K562 (cell line): ENCODE measurements around the gene RXRB. TPM values are rescaled to one million over a fixed set of nuclear protein-coding genes. Genes with fewer than 3 reads are reported as not detected.

Experiments
- ATAC-seq: fragments of 200-7000 bp; cut with Tn5 transposase; 3 replicates; pipeline ENCODE4 v1.9.1; 2020; ENCODE audit warnings: moderate library complexity
- BruUV-seq: library from RNA; stranded (reverse); fragments of 400-500 nt; replicated peaks from 2 replicates; lab custom pipeline; 2021; lab: Mats Ljungman, UMichigan
- CTCF ChIA-PET: fragments of 300-600 bp; formaldehyde crosslinking; extraction: SDS; loops from one replicate; lab custom pipeline; 2021; ENCODE audit warnings: low intra/inter-chr PET ratio; lab: Yijun Ruan, JAX
- POLR2A ChIA-PET: fragments of 300-600, 350-650 bp; sonication (Branson Sonifier 250); formaldehyde crosslinking; extraction: SDS; loops from one replicate; lab custom pipeline; 2021; ENCODE audit warnings: antibody characterized with exemption, inconsistent platforms; lab: Yijun Ruan, JAX
- DNase-seq, 4 experiments: peaks; one replicate each; pipeline versions ENCODE4 v3.0.0 to v3.0.0-alpha.2; 2011 to 2018; ENCODE audit warnings: low spot score in 3 of 4, mixed read lengths in 3 of 4; ENCODE audit errors: extremely low read depth in 1 of 4
- FAIRE-seq: peaks from 2 replicates; lab custom pipeline; 2011; peaks lifted over from hg19 to GRCh38; lab: Jason Lieb, UNC
- H2AFZ ChIP-seq: 2 replicates; pipeline ENCODE4 v1.6.0; 2011; ENCODE audit warnings: low read depth, low read length, control low read depth, inconsistent platforms
- H3K27ac ChIP-seq: fragments of 200-600 bp; 3 replicates; pipeline ENCODE4 v1.8.0; 2011; ENCODE audit warnings: low read depth, mild to moderate bottlenecking, control low read depth, inconsistent platforms, low read length, moderate library complexity, mixed read lengths; ENCODE audit errors: extremely low read depth
- H3K27me3 ChIP-seq, 2 experiments: fragments of 300-600 bp in 1 of 2; 2 replicates in 1 of 2; 3 replicates in 1 of 2; pipeline versions ENCODE4 v1.6.0 to v1.8.0; 2011; ENCODE audit warnings: inconsistent platforms in 2 of 2, low read length in 2 of 2, mild to moderate bottlenecking in 1 of 2, mixed read lengths in 1 of 2, moderate library complexity in 1 of 2; ENCODE audit not compliant: control insufficient read depth in 2 of 2, insufficient read depth in 2 of 2
- H3K36me3 ChIP-seq: fragments of 300-600 bp; 3 replicates; pipeline ENCODE4 v1.8.0; 2011; ENCODE audit warnings: mild to moderate bottlenecking, low read length, inconsistent platforms; ENCODE audit not compliant: control insufficient read depth, insufficient read depth
- H3K4me1 ChIP-seq, 2 experiments: fragments of 200-600 bp in 1 of 2; replicated peaks in 1 of 2; 2 replicates in 1 of 2; 3 replicates in 1 of 2; pipeline versions ENCODE4 v1.5.1 to v1.8.0; 2011; ENCODE audit warnings: inconsistent platforms in 2 of 2, low read length in 2 of 2, mild to moderate bottlenecking in 1 of 2, mixed read lengths in 1 of 2, moderate library complexity in 1 of 2; ENCODE audit not compliant: control insufficient read depth in 2 of 2, insufficient read depth in 2 of 2
- H3K4me2 ChIP-seq: 2 replicates; pipeline ENCODE4 v1.6.1; 2011; ENCODE audit warnings: low read length, control low read depth, inconsistent platforms, mixed read lengths; ENCODE audit not compliant: insufficient read depth
- H3K4me3 ChIP-seq: fragments of 200-600 bp; sonication (generic), shearing (Covaris generic); 2 replicates; pipeline ENCODE4 v1.5.1; 2016; ENCODE audit warnings: control low read depth, inconsistent platforms
- H3K79me2 ChIP-seq: fragments of 200-600 bp; 3 replicates; pipeline ENCODE4 v1.8.0; 2011; ENCODE audit warnings: low read length, inconsistent platforms; ENCODE audit not compliant: control insufficient read depth, insufficient read depth
- H3K9ac ChIP-seq, 2 experiments: 2 replicates each; pipeline versions ENCODE4 v1.6.0 to v1.6.1; 2011; ENCODE audit warnings: low read depth in 2 of 2, low read length in 2 of 2, control low read depth in 1 of 2, inconsistent platforms in 1 of 2, mild to moderate bottlenecking in 1 of 2, mixed read lengths in 1 of 2; ENCODE audit not compliant: insufficient read depth in 1 of 2
- H3K9me1 ChIP-seq: one replicate; pipeline ENCODE4 v1.6.0; 2011; ENCODE audit warnings: inconsistent platforms, mild to moderate bottlenecking, low read length, moderate library complexity; ENCODE audit not compliant: control insufficient read depth, insufficient read depth
- H3K9me3 ChIP-seq: replicated peaks from 2 replicates; pipeline ENCODE4 v1.5.1; 2011; ENCODE audit warnings: low read depth, low read length, inconsistent platforms; ENCODE audit not compliant: control insufficient read depth, insufficient read depth
- H4K20me1 ChIP-seq: replicated peaks from 2 replicates; pipeline ENCODE4 v1.6.1; 2011; ENCODE audit warnings: low read length, inconsistent platforms, mixed read lengths; ENCODE audit not compliant: control insufficient read depth, insufficient read depth
- ARHGAP35 ChIP-seq: fragments of 450-650 bp; IDR thresholded peaks from 2 replicates; pipeline ENCODE4 v1.6.1; 2018; ENCODE audit not compliant: partially characterized antibody
- CBFA2T3 ChIP-seq: fragments of 450-650 bp; IDR thresholded peaks from 2 replicates; pipeline ENCODE4 v1.6.1; 2017
- CBX3 ChIP-seq, 2 experiments: IDR thresholded peaks; 1 replicate in 1 of 2; 2 replicates in 1 of 2; pipeline ENCODE4 v1.6.1; 2012; ENCODE audit warnings: inconsistent platforms in 2 of 2, low read length in 2 of 2, borderline replicate concordance in 1 of 2, control low read depth in 1 of 2
- CHD1 ChIP-seq: fragments of 200-600 bp; sonication (generic); IDR thresholded peaks from one replicate; pipeline ENCODE4 v1.6.1; 2012; ENCODE audit warnings: mild to moderate bottlenecking, moderate library complexity, low read length, inconsistent platforms
- HDAC6 ChIP-seq: IDR thresholded peaks from 2 replicates; pipeline ENCODE4 v1.6.1; 2012; ENCODE audit warnings: low read depth, mild to moderate bottlenecking, control low read depth, inconsistent platforms, low read length, moderate library complexity
- KLF6 ChIP-seq: fragments of 250-450 bp; sonication (Bioruptor Pico); IDR thresholded peaks from 2 replicates; pipeline ENCODE4 v1.4.0; 2020; ENCODE audit warnings: mild to moderate bottlenecking, moderate library complexity, borderline replicate concordance
- NCOA4 ChIP-seq: fragments of 450-650 bp; IDR thresholded peaks from 2 replicates; pipeline ENCODE4 v1.6.1; 2018; ENCODE audit warnings: mild to moderate bottlenecking; ENCODE audit not compliant: partially characterized antibody
- PTBP1 ChIP-seq: fragments of 200-400 bp; formaldehyde crosslinking; IDR thresholded peaks from 2 replicates; pipeline ENCODE4 v1.6.1; 2017; ENCODE audit warnings: low read depth, low read length
- PTRF ChIP-seq: fragments of 450-650 bp; IDR thresholded peaks from 2 replicates; pipeline ENCODE4 v1.6.1; 2016; ENCODE audit warnings: mild to moderate bottlenecking, missing genetic modification characterization, missing compliant biosample characterization
- ZFP30 ChIP-seq: fragments of 250-450 bp; sonication (Bioruptor Pico); IDR thresholded peaks from 2 replicates; pipeline ENCODE4 v1.8.0; 2022; ENCODE audit warnings: moderate library complexity, mild to moderate bottlenecking, inconsistent platforms, borderline replicate concordance
- ZNF121 ChIP-seq: sonication (generic); formaldehyde crosslinking; conservative IDR thresholded peaks from 2 replicates; pipeline ENCODE4 v1.8.0; 2022; ENCODE audit warnings: missing genetic modification reagents
- ZNF197 ChIP-seq: fragments of 200-800 bp; sonication (Bioruptor generic); IDR thresholded peaks from 2 replicates; pipeline ENCODE4 v1.6.1; 2016; ENCODE audit warnings: low read depth, missing genetic modification characterization, missing compliant biosample characterization
- ZNF644 ChIP-seq: fragments of 200-800 bp; sonication (Bioruptor generic); IDR thresholded peaks from 2 replicates; pipeline ENCODE4 v1.6.1; 2016; ENCODE audit warnings: low read depth, missing genetic modification characterization, missing compliant biosample characterization
- WGBS: fragments of 100-300 bp; shearing (Covaris generic); methylation state at CpG from one replicate; pipeline ENCODE4 v1.1.6; 2016; ENCODE audit warnings: low coverage, mixed read lengths; ENCODE audit not compliant: insufficient coverage; ENCODE audit errors: missing lambda C conversion rate; 5-methylcytosine and 5-hydroxymethylcytosine counted together
- in situ Hi-C: fragments of 300-500 bp; cut with MboI; formaldehyde crosslinking; loops from 4 replicates; pipeline ENCODE4 v1.15.0; 2018; ENCODE audit warnings: inconsistent platforms, mixed read lengths
- intact Hi-C: fragments of 100-400 bp; cut with micrococcal nuclease; formaldehyde crosslinking; loops from 2 replicates; pipeline ENCODE4 v1.14.2; 2022
- polyA plus RNA-seq, 8 experiments: library from polyadenylated mRNA; depleted of rRNA in 4 of 8; stranded (reverse) in 5 of 8; unstranded in 3 of 8; fragments of >200 nt; fragmentation: Nextera tagmentation in 2 of 8; fragmentation: Illumina TruSeq in 1 of 8; extraction: Ambion mirVana in 2 of 8; extraction: Trizol in 1 of 8; gene quantifications; 2 replicates each; pipeline versions ENCODE4 v1.2.1 to v1.2.3, GENCODE V29; 2011 to 2014; ENCODE audit warnings: inconsistent platforms in 1 of 8, missing spikeins in 1 of 8
- total RNA-seq, 7 experiments: library from RNA; depleted of rRNA in 6 of 7; stranded (reverse); fragments of >200 nt in 6 of 7; fragmentation: Illumina TruSeq in 2 of 7; extraction: Trizol in 2 of 7; gene quantifications; 2 replicates each; pipeline versions ENCODE4 v1.2.1 to v1.2.3, GENCODE V29; 2011 to 2021; ENCODE audit warnings: low replicate concordance in 1 of 7
- TF ChIP-seq, protein P1 (sequence below), 2 experiments: IDR thresholded peaks; 2 replicates each; pipeline ENCODE4 v1.6.1; 2012; ENCODE audit warnings: improper control_type of control experiment in 2 of 2, low read depth in 2 of 2, low read length in 2 of 2, borderline replicate concordance in 1 of 2

RXRB gene
- total and polyA plus RNA-seq, 9 of the 15 experiments (the other 6 are each of a cell fraction or from before 2014, with no cell fraction given): 0.76 to 35.5 (median 18.4) TPM

DNA sequence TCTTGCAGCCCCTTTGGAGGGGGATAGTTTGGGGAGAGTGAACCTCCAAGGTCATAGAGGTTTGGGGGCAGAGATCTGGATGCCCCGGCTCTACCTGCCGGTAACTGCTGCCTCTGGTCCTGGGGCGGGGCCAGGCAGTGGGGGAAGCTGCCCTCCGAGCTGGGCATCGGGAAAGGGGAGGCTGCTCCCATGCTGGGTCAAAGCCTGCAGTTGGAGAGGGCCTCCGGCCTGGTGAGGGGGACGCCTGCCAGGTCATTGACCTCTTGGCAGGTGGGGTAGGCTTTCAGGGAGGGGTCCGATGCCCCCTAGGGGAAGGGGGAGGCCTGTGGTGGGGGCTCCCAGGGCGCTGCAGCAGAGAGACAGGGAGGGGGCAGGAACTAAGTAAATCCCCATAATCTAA lies 15.3 kb downstream of the RXRB start:
- FAIRE-seq (no peak), ATAC-seq (no peak), DNase-seq (no peak)
- H3K4me3 ChIP-seq: no peak overlapping the region
- H3K9ac ChIP-seq: no peak overlapping the region
- H2AFZ ChIP-seq: no peak overlapping the region
- CTCF ChIA-PET: no interaction called here
- 31% methylated on average over 6 of the region's 9 CpGs for WGBS
- H3K27ac ChIP-seq: no peak overlapping the region
- H3K36me3 ChIP-seq: no peaks in the 10 kb centered on the region
- peaks cover 16 to 22% of the 10 kb centered on the region in 2 experiments; a peak in 4 of 5 replicates for H3K27me3 ChIP-seq
- POLR2A ChIA-PET: no interaction called here
- H4K20me1 ChIP-seq: no peaks in the 10 kb centered on the region
- in situ Hi-C loops (no loop called here), intact Hi-C loops (no loop called here)
- peaks cover 0 to 4% of the 10 kb centered on the region in 2 experiments; a peak in 3 of 5 replicates for H3K4me1 ChIP-seq
- no peaks in the 10 kb centered on the region for H3K79me2 ChIP-seq
- H3K9me1 ChIP-seq: no peaks in the 10 kb centered on the region
- no peak overlapping the region for H3K4me2 ChIP-seq
- BruUV-seq: no TSS peak
- TF ChIP-seq ZNF644 (tag) (no peak), HDAC6 (no peak), CBFA2T3 (no peak), ZNF197 (no peak), ZFP30 (no peak)
- H3K9me3 ChIP-seq: peaks cover 13% of the 10 kb centered on the region

DNA sequence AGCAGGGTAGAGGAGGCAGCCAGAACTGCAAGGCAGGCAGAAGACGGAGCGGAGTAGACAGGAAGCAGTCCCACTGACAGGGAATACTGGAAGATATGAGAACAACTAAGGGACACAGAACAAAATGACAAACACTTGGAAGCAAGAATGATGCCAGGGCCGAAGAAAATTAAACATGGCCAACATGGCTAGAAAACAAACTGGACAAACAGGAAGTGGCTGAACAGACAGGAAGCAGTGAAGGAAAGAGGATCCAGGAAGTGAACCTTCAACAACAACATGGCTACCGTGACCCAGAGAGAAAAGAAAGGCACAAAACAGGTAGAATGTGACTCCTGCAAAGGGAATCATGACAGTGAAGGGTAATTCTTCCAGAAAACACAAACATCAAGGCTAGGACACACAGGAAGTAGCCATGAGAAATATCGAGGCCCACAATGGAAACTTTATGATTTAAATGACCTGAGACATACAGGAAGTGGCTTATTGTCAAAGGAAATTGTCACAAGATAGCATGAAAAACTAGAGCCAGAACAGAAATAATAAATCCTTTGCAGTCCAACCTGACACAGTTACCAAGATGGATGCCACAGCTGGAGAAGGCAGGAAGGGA lies 17.3 kb downstream of the RXRB start:
- H3K36me3 ChIP-seq: no peaks in the 10 kb centered on the region
- H3K9me3 ChIP-seq: peaks cover 13% of the 10 kb centered on the region
- no peak overlapping the region; the same call in 2 of the 3 replicates for H3K27ac ChIP-seq
- 65% methylated on average over 5 of the region's 5 CpGs for WGBS
- no peaks in the 10 kb centered on the region for H3K9me1 ChIP-seq
- ChIA-PET POLR2A (interaction anchor here (0.7 to 1.1 kb wide), 2 partner anchors 11 to 15 kb away, joined by 4 read pairs; no protein-coding TSS in a partner anchor), CTCF (no interaction called here)
- H4K20me1 ChIP-seq: no peaks in the 10 kb centered on the region
- in situ Hi-C loops: no loop called here
- DNase-seq (no peak), ATAC-seq (0 out of 3 replicates have a peak, but pooled peaks have one; percentile 43), FAIRE-seq (peak; percentile 75)
- H3K4me3 ChIP-seq: no peak overlapping the region
- intact Hi-C loops: no loop called here
- no peaks in the 10 kb centered on the region for H3K79me2 ChIP-seq
- BruUV-seq: no TSS peak
- H2AFZ ChIP-seq: peak overlapping the region; percentile 87
- H3K9ac ChIP-seq: no peak overlapping the region
- 0 out of 2 replicates have a peak overlapping the region, but pooled peaks have one; percentile 0 for H3K4me2 ChIP-seq
- peaks cover 10 to 13% of the 10 kb centered on the region in 2 experiments; a peak in 3 of 5 replicates for H3K27me3 ChIP-seq
- H3K4me1 ChIP-seq: peaks cover 0 to 4% of the 10 kb centered on the region in 2 experiments; a peak in 1 of 5 replicates
- TF ChIP-seq PTBP1 (no peak), NCOA4 (no peak), CHD1 (no peak), ZNF121 (CRISPR knock-in tag) (no peak), KLF6 (no peak), CBX3 (IDR thresholded peaks at IDR 0.05; ENCODE audit: borderline replicate concordance in 1 of 2, low read length in 2 of 2) (peak in 1 of 2 experiments; percentile 95; a peak in 1 of 3 replicates), ZNF644 (tag) (no peak), ARHGAP35 (no peak), PTRF (tag) (no peak)
- TF ChIP-seq, protein P1, sequence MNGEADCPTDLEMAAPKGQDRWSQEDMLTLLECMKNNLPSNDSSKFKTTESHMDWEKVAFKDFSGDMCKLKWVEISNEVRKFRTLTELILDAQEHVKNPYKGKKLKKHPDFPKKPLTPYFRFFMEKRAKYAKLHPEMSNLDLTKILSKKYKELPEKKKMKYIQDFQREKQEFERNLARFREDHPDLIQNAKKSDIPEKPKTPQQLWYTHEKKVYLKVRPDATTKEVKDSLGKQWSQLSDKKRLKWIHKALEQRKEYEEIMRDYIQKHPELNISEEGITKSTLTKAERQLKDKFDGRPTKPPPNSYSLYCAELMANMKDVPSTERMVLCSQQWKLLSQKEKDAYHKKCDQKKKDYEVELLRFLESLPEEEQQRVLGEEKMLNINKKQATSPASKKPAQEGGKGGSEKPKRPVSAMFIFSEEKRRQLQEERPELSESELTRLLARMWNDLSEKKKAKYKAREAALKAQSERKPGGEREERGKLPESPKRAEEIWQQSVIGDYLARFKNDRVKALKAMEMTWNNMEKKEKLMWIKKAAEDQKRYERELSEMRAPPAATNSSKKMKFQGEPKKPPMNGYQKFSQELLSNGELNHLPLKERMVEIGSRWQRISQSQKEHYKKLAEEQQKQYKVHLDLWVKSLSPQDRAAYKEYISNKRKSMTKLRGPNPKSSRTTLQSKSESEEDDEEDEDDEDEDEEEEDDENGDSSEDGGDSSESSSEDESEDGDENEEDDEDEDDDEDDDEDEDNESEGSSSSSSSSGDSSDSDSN (IDR thresholded peaks at IDR 0.05; ENCODE audit: borderline replicate concordance in 1 of 2, low read depth in 2 of 2, low read length in 2 of 2): no peak
